Fibroblast of villous mesenchyme (primary cell): ENCODE measurements around the gene EBLN1. TPM values are rescaled to one million over a fixed set of nuclear protein-coding genes. Genes with fewer than 3 reads are reported as not detected.

Source experiments
- DNase-seq: peaks from one replicate; pipeline ENCODE4 v3.0.0-alpha.2; 2010; ENCODE audit warnings: low read depth
- H3K4me3 ChIP-seq: 2 replicates; pipeline ENCODE4 v1.5.1; 2011; ENCODE audit warnings: low read depth, mild to moderate bottlenecking, low read length
- total RNA-seq: library from RNA; depleted of rRNA; stranded (reverse); fragments of >200 nt; gene quantifications from 2 replicates; pipeline ENCODE4 v1.2.3, GENCODE V29; 2012
- TF ChIP-seq, protein P1 (sequence below): IDR thresholded peaks from 2 replicates; pipeline ENCODE4 v1.5.1; 2012; ENCODE audit warnings: low read depth, mild to moderate bottlenecking, low read length; ENCODE audit not compliant: insufficient read depth

The EBLN1 gene
- total RNA-seq, 1 donor = not detected

- H3K4me3 ChIP-seq = no peak overlapping the region
- DNase-seq = no peak
- TF ChIP-seq, protein P1, sequence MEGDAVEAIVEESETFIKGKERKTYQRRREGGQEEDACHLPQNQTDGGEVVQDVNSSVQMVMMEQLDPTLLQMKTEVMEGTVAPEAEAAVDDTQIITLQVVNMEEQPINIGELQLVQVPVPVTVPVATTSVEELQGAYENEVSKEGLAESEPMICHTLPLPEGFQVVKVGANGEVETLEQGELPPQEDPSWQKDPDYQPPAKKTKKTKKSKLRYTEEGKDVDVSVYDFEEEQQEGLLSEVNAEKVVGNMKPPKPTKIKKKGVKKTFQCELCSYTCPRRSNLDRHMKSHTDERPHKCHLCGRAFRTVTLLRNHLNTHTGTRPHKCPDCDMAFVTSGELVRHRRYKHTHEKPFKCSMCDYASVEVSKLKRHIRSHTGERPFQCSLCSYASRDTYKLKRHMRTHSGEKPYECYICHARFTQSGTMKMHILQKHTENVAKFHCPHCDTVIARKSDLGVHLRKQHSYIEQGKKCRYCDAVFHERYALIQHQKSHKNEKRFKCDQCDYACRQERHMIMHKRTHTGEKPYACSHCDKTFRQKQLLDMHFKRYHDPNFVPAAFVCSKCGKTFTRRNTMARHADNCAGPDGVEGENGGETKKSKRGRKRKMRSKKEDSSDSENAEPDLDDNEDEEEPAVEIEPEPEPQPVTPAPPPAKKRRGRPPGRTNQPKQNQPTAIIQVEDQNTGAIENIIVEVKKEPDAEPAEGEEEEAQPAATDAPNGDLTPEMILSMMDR = no peak
Observed at GRCh38 chr10:22210267-22210666, 7.5 kb downstream of the EBLN1 start.

- no peak overlapping the region for H3K4me3 ChIP-seq
- DNase-seq = no peak
- TF ChIP-seq, protein P1 = no peak
Observed at GRCh38 chr10:22193945-22194344, 23.9 kb downstream of the EBLN1 start.

- DNase-seq = no peak
Observed at GRCh38 chr10:22185586-22185985, 32.2 kb downstream of the EBLN1 start.

GRCh38 chr10:22183771-22184461 lies 33.9 kb downstream of the EBLN1 start:
- no peak overlapping the region for H3K4me3 ChIP-seq
- peak; percentile 73 for DNase-seq
- TF ChIP-seq, protein P1 = no peak

More at GRCh38 chr10:22185586-22185985, 32.2 kb downstream of the EBLN1 start:
- no peak overlapping the region for H3K4me3 ChIP-seq
- TF ChIP-seq, protein P1 = no peak

- no peak overlapping the region for H3K4me3 ChIP-seq
- DNase-seq = no peak
- TF ChIP-seq, protein P1 = no peak
Observed at GRCh38 chr10:22180724-22181123, 37.1 kb downstream of the EBLN1 start.

DNA sequence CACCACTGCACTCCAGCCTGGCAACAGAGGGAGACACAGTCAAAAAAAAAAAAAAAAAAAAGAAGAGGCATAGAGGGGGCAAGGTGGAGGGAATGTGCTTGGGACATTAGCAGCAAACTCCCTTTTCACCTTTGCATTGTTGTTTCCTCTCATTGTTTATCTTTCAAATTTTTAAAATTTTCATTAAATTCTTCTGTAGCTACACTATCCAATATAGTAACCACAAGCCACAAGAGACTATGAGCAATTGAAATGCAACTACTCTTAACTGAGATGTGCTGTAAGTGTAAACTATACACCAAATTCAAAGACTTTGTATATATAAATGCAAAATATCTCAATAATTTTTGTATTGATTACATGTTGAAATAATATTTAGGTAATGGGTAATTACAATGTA lies 43.4 kb downstream of the EBLN1 start:
- H3K4me3 ChIP-seq = no peak overlapping the region
- no peak for DNase-seq
- TF ChIP-seq, protein P1 = no peak

GRCh38 chr10:22171131-22171530 lies 46.7 kb downstream of the EBLN1 start:
- TF ChIP-seq, protein P1 = no peak
- DNase-seq = no peak
- H3K4me3 ChIP-seq = no peak overlapping the region
